PFSK-1 (cell line): ENCODE data around the gene CBX1.

Source experiments
- FOXP2 ChIP-seq: optimal IDR thresholded peaks from 2 replicates; pipeline ENCODE3; 2011; ENCODE audit warnings: borderline replicate concordance, control low read depth, inconsistent platforms; ENCODE audit not compliant: insufficient read depth; ENCODE audit errors: extremely low read length, extremely low read depth
- POLR2AphosphoS5 ChIP-seq: IDR thresholded peaks from 2 replicates; pipeline ENCODE4 v1.6.1; 2012; ENCODE audit warnings: low read depth, mild to moderate bottlenecking, control low read depth, low read length, moderate library complexity
- SIN3A ChIP-seq: IDR thresholded peaks from 2 replicates; pipeline ENCODE4 v1.6.1; 2012; ENCODE audit warnings: mild to moderate bottlenecking, low read length, moderate library complexity, borderline replicate concordance; ENCODE audit not compliant: insufficient read depth
- TAF1 ChIP-seq: IDR thresholded peaks from 2 replicates; pipeline ENCODE4 v1.6.1; 2012; ENCODE audit warnings: low read length, control low read depth, borderline replicate concordance; ENCODE audit not compliant: insufficient read depth
- TF ChIP-seq, protein P1 (sequence below), 2 experiments: IDR thresholded peaks; 2 replicates each; pipeline versions ENCODE4 v1.6.1 to v1.8.0; 2011 to 2012; ENCODE audit warnings: low read depth in 2 of 2, low read length in 2 of 2, control low read depth in 1 of 2, inconsistent platforms in 1 of 2, mild to moderate bottlenecking in 1 of 2, moderate library complexity in 1 of 2; ENCODE audit not compliant: insufficient read depth in 1 of 2

The CBX1 gene

DNA sequence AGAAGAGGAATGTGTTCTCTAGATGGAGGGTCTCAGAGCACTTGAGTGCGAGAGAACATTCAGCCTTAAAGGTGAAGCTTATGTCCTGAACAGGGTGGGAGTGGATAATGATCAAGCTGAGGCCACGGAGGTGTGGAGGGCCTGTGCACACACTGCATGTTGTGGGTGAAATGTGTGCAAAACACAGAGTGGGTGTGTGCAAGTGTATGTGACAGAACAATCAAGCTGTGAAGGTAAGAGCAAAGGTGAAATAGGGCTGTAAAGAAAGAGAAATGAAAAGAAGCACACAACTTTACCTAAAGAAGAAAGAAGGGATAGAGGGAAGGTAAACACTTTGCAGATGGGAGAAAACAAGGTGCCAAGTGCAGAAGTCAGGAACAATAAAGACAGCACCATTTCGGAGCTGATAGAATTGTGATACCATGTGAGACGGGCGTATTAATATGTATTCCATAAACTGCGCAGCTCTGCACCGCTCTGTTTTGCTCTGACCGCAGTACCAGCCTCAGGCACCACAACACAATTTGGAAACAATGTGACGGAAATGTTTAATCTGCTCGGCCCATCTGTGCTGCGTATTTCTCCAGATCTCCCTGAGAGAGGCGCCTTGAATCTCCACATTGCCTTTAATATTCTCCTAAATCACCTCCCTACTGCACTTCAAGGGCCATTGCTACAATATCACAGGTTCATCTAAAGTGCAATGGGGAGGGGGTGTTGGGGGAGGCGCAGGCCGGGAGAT, 46.9 kb upstream of the CBX1 start:
- TF ChIP-seq, protein P1, sequence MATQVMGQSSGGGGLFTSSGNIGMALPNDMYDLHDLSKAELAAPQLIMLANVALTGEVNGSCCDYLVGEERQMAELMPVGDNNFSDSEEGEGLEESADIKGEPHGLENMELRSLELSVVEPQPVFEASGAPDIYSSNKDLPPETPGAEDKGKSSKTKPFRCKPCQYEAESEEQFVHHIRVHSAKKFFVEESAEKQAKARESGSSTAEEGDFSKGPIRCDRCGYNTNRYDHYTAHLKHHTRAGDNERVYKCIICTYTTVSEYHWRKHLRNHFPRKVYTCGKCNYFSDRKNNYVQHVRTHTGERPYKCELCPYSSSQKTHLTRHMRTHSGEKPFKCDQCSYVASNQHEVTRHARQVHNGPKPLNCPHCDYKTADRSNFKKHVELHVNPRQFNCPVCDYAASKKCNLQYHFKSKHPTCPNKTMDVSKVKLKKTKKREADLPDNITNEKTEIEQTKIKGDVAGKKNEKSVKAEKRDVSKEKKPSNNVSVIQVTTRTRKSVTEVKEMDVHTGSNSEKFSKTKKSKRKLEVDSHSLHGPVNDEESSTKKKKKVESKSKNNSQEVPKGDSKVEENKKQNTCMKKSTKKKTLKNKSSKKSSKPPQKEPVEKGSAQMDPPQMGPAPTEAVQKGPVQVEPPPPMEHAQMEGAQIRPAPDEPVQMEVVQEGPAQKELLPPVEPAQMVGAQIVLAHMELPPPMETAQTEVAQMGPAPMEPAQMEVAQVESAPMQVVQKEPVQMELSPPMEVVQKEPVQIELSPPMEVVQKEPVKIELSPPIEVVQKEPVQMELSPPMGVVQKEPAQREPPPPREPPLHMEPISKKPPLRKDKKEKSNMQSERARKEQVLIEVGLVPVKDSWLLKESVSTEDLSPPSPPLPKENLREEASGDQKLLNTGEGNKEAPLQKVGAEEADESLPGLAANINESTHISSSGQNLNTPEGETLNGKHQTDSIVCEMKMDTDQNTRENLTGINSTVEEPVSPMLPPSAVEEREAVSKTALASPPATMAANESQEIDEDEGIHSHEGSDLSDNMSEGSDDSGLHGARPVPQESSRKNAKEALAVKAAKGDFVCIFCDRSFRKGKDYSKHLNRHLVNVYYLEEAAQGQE (IDR thresholded peaks at IDR 0.05; ENCODE audit: insufficient read depth in 1 of 2, low read depth in 2 of 2, low read length in 2 of 2) = no peak
- no peak for TF ChIP-seq POLR2AphosphoS5
- no peak for TF ChIP-seq TAF1
- no peak for TF ChIP-seq SIN3A
- TF ChIP-seq FOXP2 = no peak

- TF ChIP-seq FOXP2 (no peak), SIN3A (no peak), TAF1 (no peak), POLR2AphosphoS5 (no peak)
- TF ChIP-seq, protein P1 (IDR thresholded peaks at IDR 0.05; ENCODE audit: insufficient read depth in 1 of 2, low read depth in 2 of 2, low read length in 2 of 2) = no peak
These were observed 43.9 kb upstream of the CBX1 start for GRCh38 chr17:48144976-48145798.

GRCh38 chr17:48144231-48144630, 43.0 kb upstream of the CBX1 start:
- TF ChIP-seq POLR2AphosphoS5 = no peak
- no peak for TF ChIP-seq SIN3A
- TF ChIP-seq, protein P1 (IDR thresholded peaks at IDR 0.05; ENCODE audit: insufficient read depth in 1 of 2, low read depth in 2 of 2, low read length in 2 of 2) = no peak
- no peak for TF ChIP-seq TAF1
- TF ChIP-seq FOXP2 = no peak

GRCh38 chr17:48143629-48144028, 42.4 kb upstream of the CBX1 start:
- TF ChIP-seq SIN3A (no peak), POLR2AphosphoS5 (no peak), FOXP2 (no peak), TAF1 (no peak)
- TF ChIP-seq, protein P1 (IDR thresholded peaks at IDR 0.05; ENCODE audit: insufficient read depth in 1 of 2, low read depth in 2 of 2, low read length in 2 of 2) = no peak
